VCaP (cell line): ENCODE results near the gene PSPN.
"Not testable (repeated sequence)": the region's sequence is repeated elsewhere in the genome, so short reads cannot be mapped to it uniquely, and the experiment has no call there.

Source experiments
- H3K27ac ChIP-seq: fragments of 450-650 bp; 2 replicates; pipeline ENCODE4 v1.5.1; 2017
- CTCF ChIP-seq: fragments of 450-650 bp; conservative IDR thresholded peaks from 2 replicates; pipeline ENCODE4 v1.5.1; 2017; ENCODE audit warnings: mild to moderate bottlenecking, moderate library complexity

PSPN gene

GRCh38 chr19:6359568-6360341, 16.0 kb downstream of the PSPN start:
- TF ChIP-seq CTCF, result no peak
- H3K27ac ChIP-seq, result no peak overlapping the region

DNA sequence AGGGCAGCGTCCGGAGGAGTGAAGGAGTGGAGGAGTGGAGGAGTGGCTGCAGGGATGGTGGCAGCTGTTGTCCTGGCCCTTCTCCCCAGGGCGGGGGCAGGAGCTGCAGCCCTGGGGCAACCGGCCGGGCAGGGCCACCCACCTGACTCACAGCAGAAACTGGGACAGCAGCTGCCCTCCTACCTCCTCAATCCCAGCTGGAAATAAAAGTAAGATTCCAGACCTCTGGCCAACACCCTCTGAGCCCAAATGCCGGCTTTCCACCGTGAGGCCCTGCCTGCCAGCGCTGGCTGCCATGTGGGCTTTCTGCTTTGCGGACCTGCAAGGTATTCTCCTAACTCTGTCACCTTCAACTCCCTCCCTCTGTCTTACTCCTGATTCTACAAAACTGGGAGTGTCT, 17.7 kb downstream of the PSPN start:
- H3K27ac ChIP-seq, result no peak overlapping the region

GRCh38 chr19:6357174-6357573, 18.6 kb downstream of the PSPN start:
- H3K27ac ChIP-seq, result no peak overlapping the region
- TF ChIP-seq CTCF, result no peak

More for the DNA sequence above, 17.7 kb downstream of the PSPN start:
- no peak for TF ChIP-seq CTCF

GRCh38 chr19:6355321-6356040, 20.3 kb downstream of the PSPN start:
- not testable (repeated sequence) for H3K27ac ChIP-seq

DNA sequence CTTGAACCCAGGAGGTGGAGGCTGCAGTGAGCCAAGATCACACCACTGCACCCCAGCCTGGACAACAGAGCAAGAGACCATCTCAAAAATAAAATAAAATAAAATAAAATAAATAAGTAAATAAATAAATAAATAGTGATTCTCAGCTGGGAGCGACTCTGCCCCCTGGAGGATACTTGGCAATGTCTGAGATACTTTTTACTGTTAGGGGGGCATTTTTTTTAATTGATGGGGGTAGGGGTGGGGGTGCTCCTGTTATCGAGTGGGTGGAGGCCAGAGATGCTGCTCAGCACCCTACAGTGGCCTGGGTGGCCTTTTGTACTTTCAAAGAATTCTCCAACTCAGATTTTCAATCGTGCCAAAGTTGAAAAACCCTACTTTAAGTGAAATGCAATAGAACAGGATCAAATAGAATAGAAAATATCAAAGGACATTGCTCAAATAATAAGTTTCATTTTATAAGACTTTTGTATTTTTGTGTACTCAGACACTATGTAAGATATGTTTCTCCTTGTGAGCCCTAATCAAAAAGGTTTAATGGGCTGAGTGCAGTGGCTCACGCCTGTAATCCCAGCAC, 21.5 kb downstream of the PSPN start:
- peak; percentile 59 for TF ChIP-seq CTCF
- no peak overlapping the region for H3K27ac ChIP-seq

- H3K27ac ChIP-seq, result peak overlapping the region; percentile 29; the same call in 1 of the 2 replicates
- no peak for TF ChIP-seq CTCF
These were observed 23.2 kb downstream of the PSPN start for GRCh38 chr19:6352381-6353165.

DNA sequence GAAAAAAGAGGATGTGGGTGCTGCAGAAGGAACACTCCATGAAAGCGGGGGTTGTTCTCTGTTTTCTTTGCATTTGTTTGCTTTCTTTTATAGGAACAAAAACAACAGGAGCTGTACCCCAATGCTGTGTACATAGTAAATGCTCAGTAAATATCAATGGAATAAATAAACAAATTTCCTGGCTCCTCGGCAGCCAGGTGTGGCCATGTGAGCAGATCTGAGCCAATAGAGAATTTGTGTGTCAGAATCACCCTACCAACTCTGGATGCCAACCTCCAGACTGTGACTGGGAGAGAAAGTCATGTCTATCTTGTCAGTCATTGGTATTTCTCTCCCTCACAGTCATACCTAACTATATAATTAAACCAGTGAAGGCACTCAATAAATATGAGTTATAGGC, 25.0 kb downstream of the PSPN start:
- no peak for TF ChIP-seq CTCF
- no peak overlapping the region for H3K27ac ChIP-seq

GRCh38 chr19:6349271-6349670, 26.5 kb downstream of the PSPN start:
- H3K27ac ChIP-seq, result not testable (repeated sequence)
